Measurements from ENCODE around the gene NCR1.
"Not testable (repeated sequence)": the region's sequence is repeated elsewhere in the genome, so short reads cannot be mapped to it uniquely, and the experiment has no call there.

The NCR1 gene

GRCh38 chr19:54905803-54906511, at the start of gene NCR1:
Gene NCR1, plus strand, starts transcription at chr19:54906148. Its CDS starts 40 bp downstream, at chr19:54906188.
- DNase-seq: no peak

- not testable (repeated sequence) for DNase-seq
Observed at GRCh38 chr19:54858476-54858875, 47.5 kb upstream of the NCR1 start.

- not testable (repeated sequence) for DNase-seq
Observed at GRCh38 chr19:54859421-54859820, 46.5 kb upstream of the NCR1 start.

- not testable (repeated sequence) for DNase-seq
Observed at GRCh38 chr19:54863459-54863858, 42.5 kb upstream of the NCR1 start.

GRCh38 chr19:54871696-54872095, 34.3 kb upstream of the NCR1 start:
- no peak for DNase-seq

GRCh38 chr19:54873990-54874389, 32.0 kb upstream of the NCR1 start, which contains the start of gene FCAR:
Gene FCAR, plus strand, starts transcription at chr19:54874235. Its CDS starts 55 bp downstream, at chr19:54874290.
- no peak for DNase-seq

GRCh38 chr19:54875506-54875905, 30.4 kb upstream of the NCR1 start:
- no peak for DNase-seq

GRCh38 chr19:54877471-54877870, 28.5 kb upstream of the NCR1 start:
- DNase-seq: no peak

- DNase-seq: no peak
Observed at GRCh38 chr19:54881884-54882283, 24.1 kb upstream of the NCR1 start.

GRCh38 chr19:54882758-54883157, 23.2 kb upstream of the NCR1 start:
- DNase-seq: no peak

- no peak for DNase-seq
Observed at GRCh38 chr19:54883228-54883627, 22.7 kb upstream of the NCR1 start.

- no peak for DNase-seq
Observed at GRCh38 chr19:54888239-54888638, 17.7 kb upstream of the NCR1 start.

GRCh38 chr19:54889566-54889965, 16.4 kb upstream of the NCR1 start:
- no peak for DNase-seq

- DNase-seq: no peak
Observed at GRCh38 chr19:54893406-54893805, 12.5 kb upstream of the NCR1 start.

- not testable (repeated sequence) for DNase-seq
Observed at GRCh38 chr19:54894106-54894505, 11.8 kb upstream of the NCR1 start.

- DNase-seq: no peak
Observed at GRCh38 chr19:54896036-54896435, 9.9 kb upstream of the NCR1 start.

GRCh38 chr19:54898685-54899084, 7.3 kb upstream of the NCR1 start:
- DNase-seq: not testable (repeated sequence)

GRCh38 chr19:54899646-54900045, 6.3 kb upstream of the NCR1 start:
- DNase-seq: not testable (repeated sequence)

GRCh38 chr19:54901153-54901552, 4.8 kb upstream of the NCR1 start:
- DNase-seq: not testable (repeated sequence)

- no peak for DNase-seq
Observed at GRCh38 chr19:54902061-54902460, 3.9 kb upstream of the NCR1 start.

GRCh38 chr19:54903303-54903702, 2.6 kb upstream of the NCR1 start:
- DNase-seq: no peak

- not testable (repeated sequence) for DNase-seq
Observed at GRCh38 chr19:54904261-54904660, 1.7 kb upstream of the NCR1 start.

GRCh38 chr19:54905421-54905802, 536 bp upstream of the NCR1 start:
- no peak for DNase-seq

GRCh38 chr19:54906819-54907218, 871 bp downstream of the NCR1 start:
- DNase-seq: no peak

GRCh38 chr19:54907899-54908298, 2.0 kb downstream of the NCR1 start:
- DNase-seq: not testable (repeated sequence)

Data from fibroblast of skin of right biceps (primary cell).